NCI-H2227 treated with DMSO at 0.1 percent for 48 hours (cell line): Measurements from ENCODE around the gene SNAP25.

Experiments
- DNase-seq: peaks from one replicate; lab custom pipeline; 2025; lab: John Stamatoyannopoulos, UW

The SNAP25 gene

DNA sequence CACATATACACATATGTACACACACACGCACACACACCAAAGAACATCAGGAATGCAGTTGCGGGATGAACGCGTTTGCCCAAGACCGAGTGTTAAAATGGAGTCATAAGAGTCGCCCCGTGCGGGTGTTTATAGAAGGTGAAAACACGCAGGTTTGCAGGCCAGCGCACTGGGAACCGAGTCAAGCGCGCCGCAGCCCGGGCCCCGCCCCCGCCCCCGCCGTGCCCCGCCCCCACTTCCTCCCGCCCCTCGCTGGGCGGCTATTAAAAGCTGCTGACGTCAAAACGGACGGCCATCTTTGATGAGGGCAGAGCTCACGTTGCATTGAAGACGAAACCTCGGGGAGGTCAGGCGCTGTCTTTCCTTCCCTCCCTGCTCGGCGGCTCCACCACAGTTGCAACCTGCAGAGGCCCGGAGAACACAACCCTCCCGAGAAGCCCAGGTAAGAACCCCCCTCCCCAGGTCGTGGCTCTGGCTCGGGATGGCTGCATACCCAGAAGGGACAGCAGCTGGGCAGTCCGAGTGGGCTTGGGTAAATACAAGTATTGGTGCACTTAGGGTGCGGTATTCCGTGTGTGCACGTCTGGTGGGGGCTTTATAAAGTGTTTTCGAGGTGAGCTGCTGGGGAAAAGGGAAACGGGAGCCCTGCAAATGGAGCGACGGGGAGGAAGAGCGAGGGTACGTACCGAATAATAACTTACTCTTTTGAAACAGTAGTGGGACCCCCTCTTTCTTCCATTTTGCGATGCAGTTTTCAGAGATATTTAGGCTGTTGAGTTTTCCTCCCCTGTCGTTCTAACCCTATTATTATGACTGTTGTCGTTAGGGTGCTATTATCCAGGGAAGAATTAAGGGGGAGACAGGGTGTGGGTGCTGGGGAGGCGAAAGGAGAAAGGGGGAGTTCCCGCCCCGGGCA, at the start of gene SNAP25:
Gene SNAP25 (plus strand): TSS at position 295 of the 916 bp plus-strand sequence. CDS start 56,662 bp downstream, outside the sequence.
- DNase-seq, result peak; percentile 93

DNA sequence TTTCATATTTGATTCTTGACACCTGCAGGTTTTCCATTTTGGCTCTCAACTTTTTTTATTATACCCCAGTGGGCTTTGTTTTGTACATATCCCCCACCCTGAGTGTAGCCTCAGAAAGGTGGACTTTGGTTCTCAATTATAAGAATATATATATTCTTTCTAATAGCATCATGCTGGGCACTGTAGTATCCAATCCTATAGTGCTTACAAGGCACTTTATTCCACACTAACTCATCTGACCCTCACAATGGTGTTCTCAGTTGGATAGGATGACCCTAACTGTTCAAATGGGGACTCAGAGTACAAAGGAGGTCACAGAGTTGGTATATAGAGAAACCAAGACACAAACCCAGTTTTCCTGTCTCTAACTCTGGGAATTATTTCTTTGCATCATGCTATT, 48.9 kb upstream of the SNAP25 start:
- DNase-seq, result no peak

GRCh38 chr20:10170261-10170660, 48.4 kb upstream of the SNAP25 start:
- no peak for DNase-seq

- DNase-seq, result peak; percentile 49
These were observed 46.5 kb upstream of the SNAP25 start for GRCh38 chr20:10171864-10172751.

DNA sequence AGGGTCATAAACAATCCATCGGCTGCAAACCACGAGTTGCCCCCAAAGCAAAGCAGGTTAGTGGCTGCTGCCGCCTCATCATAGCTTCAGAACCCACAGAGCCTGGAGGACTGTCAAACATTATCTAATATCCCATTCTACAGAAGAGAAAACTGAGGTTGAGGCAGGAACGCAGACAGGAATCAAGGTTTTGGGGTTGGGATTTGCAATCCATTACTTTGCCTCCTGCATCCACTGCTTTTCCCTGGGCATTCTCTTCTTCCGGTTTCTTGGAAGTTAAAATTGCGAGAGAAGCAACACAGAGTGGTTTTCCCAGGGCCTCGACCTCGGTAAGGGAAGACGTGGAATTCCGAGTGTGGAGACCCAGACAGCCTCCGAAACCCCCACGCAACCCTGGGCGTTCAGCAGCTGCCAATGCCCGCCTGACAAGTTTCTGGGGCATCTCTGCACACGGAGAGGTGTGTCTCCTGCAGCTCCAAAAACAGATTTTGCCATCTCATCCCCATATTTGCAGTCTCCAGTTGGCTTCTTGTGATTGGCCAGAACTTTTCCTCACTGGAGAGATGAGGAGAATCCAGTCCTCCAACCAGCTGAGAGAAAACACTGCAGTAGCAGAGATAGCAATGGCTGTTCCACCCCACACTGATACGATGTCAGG, 45.5 kb upstream of the SNAP25 start:
- no peak for DNase-seq

DNA sequence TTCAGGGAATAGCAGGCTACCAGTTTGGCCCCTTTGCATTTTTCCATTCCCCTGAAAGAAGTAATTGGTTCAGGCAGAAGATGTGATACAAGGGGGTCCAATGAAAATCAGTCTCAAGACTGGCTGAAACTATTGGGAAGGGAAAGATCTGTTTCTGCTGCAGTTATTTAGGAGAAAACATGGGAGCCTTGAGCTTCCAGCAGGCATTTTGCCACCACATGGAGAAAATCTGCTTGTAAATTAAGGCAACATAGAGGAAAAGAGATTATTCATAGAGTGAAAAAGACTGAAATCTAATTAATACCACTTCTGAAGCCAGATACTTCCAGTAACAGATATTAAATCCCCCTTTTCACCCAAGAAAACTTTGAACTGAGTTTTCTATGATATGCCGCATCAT, 44.2 kb upstream of the SNAP25 start:
- DNase-seq, result no peak

DNA sequence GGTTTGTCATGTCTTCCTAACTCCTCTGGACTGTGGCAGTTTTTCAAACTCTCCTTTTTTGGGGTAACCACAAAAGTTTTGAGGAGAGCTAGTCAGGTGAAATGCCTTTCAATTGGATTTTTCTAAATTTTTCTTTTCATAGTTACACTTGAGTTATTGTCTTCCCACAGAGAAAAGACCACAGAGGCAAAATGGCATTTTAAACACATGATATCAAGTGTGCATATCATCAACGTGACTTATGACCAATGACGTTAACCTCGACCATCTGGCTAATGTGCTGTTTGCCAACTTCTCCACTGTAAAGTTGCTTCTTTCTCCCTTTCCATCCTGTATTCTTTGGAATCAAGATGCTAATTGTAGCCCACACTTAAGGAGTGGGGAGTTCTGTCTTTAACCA, 41.3 kb upstream of the SNAP25 start:
- DNase-seq, result no peak

- DNase-seq, result no peak
These were observed 40.5 kb upstream of the SNAP25 start for GRCh38 chr20:10178091-10178490.

DNA sequence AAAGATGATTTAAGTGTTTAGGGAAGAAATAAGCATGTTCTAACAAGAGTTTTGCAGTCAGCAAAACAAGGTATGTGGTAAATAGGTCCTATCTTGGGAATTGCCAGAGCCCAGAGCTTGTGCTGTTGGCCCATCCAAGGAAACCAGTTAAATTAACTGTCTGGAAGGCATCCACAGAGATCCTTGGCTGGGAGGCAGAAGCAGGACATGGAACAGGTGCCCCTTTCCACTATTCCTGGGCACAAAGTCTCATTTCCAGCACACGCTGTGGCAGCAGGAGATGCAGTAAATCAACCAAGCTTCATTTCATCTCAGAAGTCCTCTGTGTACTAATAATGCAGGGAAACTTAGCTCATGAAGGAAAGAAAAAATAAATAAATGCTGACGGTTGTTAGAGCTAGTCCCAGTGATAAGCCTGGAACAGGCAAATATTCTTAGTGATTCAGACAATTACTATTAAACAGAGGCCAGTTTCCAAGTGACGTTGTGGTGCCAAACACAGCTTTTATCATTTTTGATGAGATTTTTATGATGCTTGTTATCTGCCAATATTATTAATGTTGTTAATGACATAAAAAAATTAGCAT, 39.8 kb upstream of the SNAP25 start:
- no peak for DNase-seq

DNA sequence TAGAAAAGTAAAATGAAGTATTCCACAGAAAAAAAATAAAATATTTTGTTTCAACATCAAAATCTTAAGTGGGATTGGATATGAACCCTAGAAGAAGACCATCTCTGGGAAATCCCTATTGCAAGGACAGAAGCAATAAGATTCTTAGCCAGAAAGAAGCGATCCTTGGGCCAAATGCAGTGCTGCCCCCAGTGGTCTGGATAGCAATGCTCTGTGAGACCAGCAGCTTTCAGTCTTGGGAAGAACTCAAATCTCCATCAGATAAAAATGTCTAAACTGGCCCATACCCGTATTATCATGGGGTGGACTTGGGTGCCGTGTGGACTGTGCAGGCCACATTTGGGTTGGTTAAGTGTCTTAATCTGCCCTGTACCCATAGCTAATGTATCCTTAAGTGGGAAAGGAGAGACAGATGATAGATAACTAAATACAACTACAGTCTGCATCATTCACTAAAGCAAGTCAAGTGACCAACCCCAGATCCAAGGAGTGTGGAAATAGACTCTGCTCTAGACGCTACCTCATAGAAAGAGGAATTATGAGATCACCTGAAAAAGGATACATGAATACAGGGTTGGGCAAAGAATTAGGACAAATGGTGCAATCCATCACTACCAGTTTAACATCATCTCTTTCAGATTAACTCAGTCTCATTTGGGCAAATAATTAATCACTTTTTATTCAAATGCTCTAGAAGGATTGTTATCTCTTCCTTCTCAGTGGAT, 38.9 kb upstream of the SNAP25 start:
- DNase-seq, result no peak

- no peak for DNase-seq
These were observed 37.9 kb upstream of the SNAP25 start for GRCh38 chr20:10180651-10181235.

DNA sequence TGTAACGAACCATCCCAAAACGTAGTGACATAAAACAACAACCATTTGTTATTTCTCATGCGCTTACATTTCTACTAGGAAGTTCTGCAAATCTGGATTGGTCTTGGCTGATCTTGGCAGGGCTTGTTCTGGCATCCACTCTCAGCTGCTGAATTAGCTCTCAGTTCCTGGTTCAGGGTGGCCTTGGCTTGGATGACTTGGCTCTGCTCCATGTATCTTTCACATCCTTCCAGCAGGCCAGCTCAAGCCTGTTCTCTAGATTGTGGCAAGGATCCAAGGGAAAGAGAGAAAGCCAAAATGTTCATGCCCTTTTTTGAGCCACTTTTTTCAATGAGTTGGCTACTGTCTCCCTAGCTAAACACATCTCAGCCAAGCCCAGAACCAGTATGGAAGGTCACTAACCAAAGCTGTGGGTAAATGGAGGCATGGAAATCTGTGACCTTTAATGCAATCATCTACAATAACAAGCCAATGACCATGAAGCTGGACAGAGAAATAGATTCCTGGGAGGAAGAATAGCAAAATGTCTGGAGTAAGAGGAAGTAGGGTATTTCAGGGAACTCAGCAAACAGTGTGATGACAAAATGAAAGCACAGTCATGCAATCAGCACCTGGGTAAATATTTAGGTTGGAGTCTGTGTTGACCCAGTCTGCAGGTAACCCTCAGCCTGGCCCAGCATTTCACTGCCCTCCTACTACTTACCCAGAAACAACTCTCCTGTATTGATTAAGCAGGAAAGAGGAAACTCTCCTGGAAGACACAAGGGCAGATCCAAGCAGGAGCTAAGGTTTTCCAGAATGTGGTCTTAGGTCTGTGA, 32.7 kb upstream of the SNAP25 start:
- DNase-seq, result no peak

GRCh38 chr20:10190456-10190855, 28.2 kb upstream of the SNAP25 start:
- DNase-seq, result no peak

GRCh38 chr20:10192171-10192570, 26.5 kb upstream of the SNAP25 start:
- DNase-seq, result no peak

DNA sequence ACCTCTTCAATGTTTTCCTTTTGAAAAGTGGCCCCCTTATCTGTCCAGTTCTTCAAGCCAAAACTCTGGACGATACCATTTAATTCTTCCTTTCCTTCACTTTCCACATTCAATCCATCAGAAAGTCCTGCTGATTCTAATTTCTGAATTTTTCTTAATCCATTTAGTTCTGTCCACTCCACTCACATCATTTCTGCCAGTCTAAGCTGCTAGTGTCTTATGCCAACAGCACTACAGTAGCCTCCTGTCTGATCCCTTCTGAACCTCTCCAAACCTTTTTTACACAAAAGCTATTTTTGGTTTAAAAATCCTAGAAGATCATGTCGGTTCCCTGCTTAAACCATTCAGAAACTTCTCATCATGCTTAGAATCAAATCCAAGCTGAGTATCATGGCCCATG, 24.5 kb upstream of the SNAP25 start:
- DNase-seq, result no peak

DNA sequence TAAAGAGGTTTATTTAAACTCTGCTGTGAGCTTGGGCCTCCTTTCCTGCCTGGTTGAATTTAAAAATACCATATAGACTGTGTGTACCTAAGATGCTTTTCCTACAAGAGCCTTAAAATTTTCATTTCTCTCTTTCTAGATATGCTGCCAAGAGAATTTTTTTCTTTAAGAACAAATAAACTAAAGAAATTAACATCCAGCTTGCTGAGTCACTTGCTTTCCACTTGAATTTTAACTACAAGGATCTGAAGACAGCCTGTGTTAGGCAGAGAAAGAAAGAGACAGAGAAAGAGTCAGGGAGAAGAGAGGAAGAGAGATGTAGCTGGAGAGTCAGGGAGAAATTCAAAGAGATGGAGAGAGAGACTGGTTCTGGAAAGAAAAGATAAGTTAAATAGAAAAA, 18.3 kb upstream of the SNAP25 start:
- no peak for DNase-seq

- DNase-seq, result no peak
These were observed 17.2 kb upstream of the SNAP25 start for GRCh38 chr20:10201321-10201870.

GRCh38 chr20:10209091-10209490, 9.5 kb upstream of the SNAP25 start:
- DNase-seq, result no peak

DNA sequence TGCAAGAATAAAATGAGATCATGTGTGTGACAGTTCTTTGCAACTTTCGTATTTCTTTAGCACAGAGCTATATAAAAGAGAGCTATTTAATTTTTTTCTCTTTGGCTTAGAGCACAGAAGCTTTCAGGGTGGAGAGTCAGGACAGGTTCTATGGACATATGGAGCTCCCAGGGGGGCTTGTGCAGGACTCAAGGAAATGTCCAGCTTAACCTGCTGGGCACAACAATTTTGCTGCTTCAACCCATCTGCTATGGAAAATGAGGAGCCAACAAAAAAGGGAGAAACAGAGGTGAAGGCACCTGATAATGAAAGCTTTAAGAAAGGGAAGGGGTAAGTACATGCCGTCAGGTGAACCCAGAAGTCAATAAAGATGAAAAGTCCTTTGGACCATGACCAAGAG, 5.1 kb upstream of the SNAP25 start:
- DNase-seq, result no peak
